ENCODE measurements around the gene GATAD2A. TPM values are rescaled to one million over a fixed set of nuclear protein-coding genes. Genes with fewer than 3 reads are reported as not detected.

GATAD2A gene
- total and polyA plus RNA-seq, 4 experiments from 2014 or later, result 3.8 to 108 (median 65.6) TPM

- Histone ChIP-seq H3K27ac (ENCODE audit: low read depth, low read length) (no peak overlapping the region), H3K9me3 (ENCODE audit: control insufficient read depth in 1 of 2, low read length in 2 of 2) (no peaks in the 10 kb centered on the region), H3K4me1 (ENCODE audit: insufficient read depth, low read length) (peaks cover 23% of the 10 kb centered on the region), H3K36me3 (ENCODE audit: insufficient read depth, low read length) (no peaks in the 10 kb centered on the region), H3K4me3 (ENCODE audit: low read length in 2 of 2) (no peak overlapping the region), H3K27me3 (ENCODE audit: insufficient read depth, low read length) (no peaks in the 10 kb centered on the region)
- CTCF ChIA-PET (ENCODE audit: partially characterized antibody), result interaction anchor here (1.0 to 5.5 kb wide), 3 partner anchors 16 to 109 kb away, joined by 3 to 68 read pairs (median 3); partner anchors contain the start of gene GMIP
- H3K4me3 Mint-ChIP-seq, result peak overlapping the region in 1 of 8 donors; percentile 25
- peak overlapping the region in 3 of 7 donors; percentile 36 to 88 (median 82) for H3K27ac Mint-ChIP-seq
- H3K4me1 Mint-ChIP-seq, result peaks cover 13 to 47% (median 29%) of the 10 kb centered on the region in 4 donors
- H3K9me3 Mint-ChIP-seq, result no peaks in the 10 kb centered on the region
- intact Hi-C loops (cut with micrococcal nuclease), result no loop called here
- peaks cover 6 to 10% of the 10 kb centered on the region in 2 donors for H3K36me3 Mint-ChIP-seq
- DNase-seq, result peak in 1 of 5 donors; percentile 37
- peaks cover 0 to 1% of the 10 kb centered on the region in 2 donors for H3K27me3 Mint-ChIP-seq
- POLR2A ChIA-PET (ENCODE audit: partially characterized antibody), result interaction anchor here (0.5 to 1.3 kb wide), 4 partner anchors 70 to 1199 kb away, joined by 3 to 5 read pairs (median 4); partner anchors contain the start of gene GMIP
Measured at GRCh38 chr19:19535311-19536191, 130.1 kb downstream of the GATAD2A start.

GRCh38 chr19:19537075-19538048, 131.9 kb downstream of the GATAD2A start:
- Mint-ChIP-seq H3K4me3 (peak overlapping the region; percentile 61 to 91 (median 81)), H3K27me3 (peaks cover 0 to 1% of the 10 kb centered on the region in 2 donors), H3K9me3 (no peaks in the 10 kb centered on the region), H3K27ac (peak overlapping the region; percentile 32 to 90 (median 68)), H3K4me1 (peaks cover 15 to 48% (median 33%) of the 10 kb centered on the region in 4 donors), H3K36me3 (peaks cover 0 to 2% of the 10 kb centered on the region in 2 donors)
- no peaks in the 10 kb centered on the region for H3K9me3 ChIP-seq (ENCODE audit: control insufficient read depth in 1 of 2, low read length in 2 of 2)
- no peaks in the 10 kb centered on the region for H3K27me3 ChIP-seq (ENCODE audit: insufficient read depth, low read length)
- H3K36me3 ChIP-seq (ENCODE audit: insufficient read depth, low read length), result no peaks in the 10 kb centered on the region
- DNase-seq, result peak in 4 of 5 donors; percentile 21 to 66 (median 28)
- intact Hi-C loops (cut with micrococcal nuclease), result no loop called here
- ChIA-PET CTCF (ENCODE audit: partially characterized antibody) (no interaction called here), POLR2A (ENCODE audit: partially characterized antibody) (interaction anchor here (1.3 to 2.0 kb wide), 2 partner anchors 68 to 132 kb away, joined by 4 to 5 read pairs; partner anchors contain the start of gene ZNF101)
- H3K27ac ChIP-seq (ENCODE audit: low read depth, low read length), result peak overlapping the region; percentile 21
- H3K4me1 ChIP-seq (ENCODE audit: insufficient read depth, low read length), result peaks cover 34% of the 10 kb centered on the region
- no peak overlapping the region for H3K4me3 ChIP-seq (ENCODE audit: low read length in 2 of 2)

DNA sequence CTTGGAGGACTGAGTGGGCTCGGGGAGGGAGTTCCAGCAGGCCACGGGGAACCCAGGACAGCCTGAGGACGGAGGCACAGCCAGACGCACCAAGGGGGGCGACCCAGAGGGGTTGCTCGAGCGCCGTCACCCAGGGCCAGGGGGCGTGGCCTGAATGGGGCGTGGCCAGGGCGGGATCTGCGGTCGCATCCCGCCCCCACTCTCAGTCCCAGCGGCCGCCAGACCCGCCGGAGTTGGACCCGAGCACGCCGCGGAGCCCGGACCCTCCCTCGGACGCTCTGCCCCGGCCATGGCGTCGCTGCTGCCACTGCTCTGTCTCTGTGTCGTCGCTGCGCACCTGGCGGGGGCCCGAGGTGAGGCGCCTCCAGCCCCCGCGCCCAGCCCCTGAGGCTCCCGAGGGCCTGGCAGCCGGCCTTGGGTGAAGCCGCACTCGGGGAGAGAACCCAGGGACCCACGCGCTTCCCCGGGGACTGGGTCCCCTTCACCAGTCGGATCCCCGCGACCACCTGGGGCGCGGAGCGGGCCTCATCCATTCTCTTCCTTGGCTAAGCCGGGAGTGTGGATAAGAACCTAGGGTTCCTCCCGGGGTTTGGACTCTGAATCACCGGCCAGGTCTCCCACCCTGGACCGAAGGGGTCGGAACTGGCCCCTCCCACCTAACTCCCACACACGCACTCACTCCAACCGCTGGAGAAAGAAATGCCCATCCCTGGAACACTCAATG, 132.7 kb downstream of the GATAD2A start, which contains the start of gene CILP2:
Gene CILP2, plus strand, starts transcription at position 205 of the 724 bp plus-strand sequence. Its CDS starts 85 bp downstream, at position 290.
- intact Hi-C loops (cut with micrococcal nuclease), result no loop called here
- Histone ChIP-seq H3K27ac (ENCODE audit: low read depth, low read length) (peak within 1 kb of the TSS; percentile 21), H3K4me3 (ENCODE audit: low read length in 2 of 2) (no peak within 1 kb of the TSS), H3K9me3 (ENCODE audit: control insufficient read depth in 1 of 2, low read length in 2 of 2) (no peaks in the 10 kb centered on the region), H3K27me3 (ENCODE audit: insufficient read depth, low read length) (no peaks in the 10 kb centered on the region), H3K36me3 (ENCODE audit: insufficient read depth, low read length) (no peaks in the 10 kb centered on the region), H3K4me1 (ENCODE audit: insufficient read depth, low read length) (peaks cover 27% of the 10 kb centered on the region)
- ChIA-PET CTCF (ENCODE audit: partially characterized antibody) (interaction anchor here (1.1 kb wide), 1 partner anchor 14 kb away, joined by 7 read pairs; no protein-coding TSS in a partner anchor), POLR2A (ENCODE audit: partially characterized antibody) (interaction anchor here (0.9 to 2.7 kb wide), 5 partner anchors 9 to 131 kb away, joined by 4 to 15 read pairs (median 7); partner anchors contain the start of genes ATP13A1 and ZNF101)
- Mint-ChIP-seq H3K27ac (peak within 1 kb of the TSS; percentile 5 to 82 (median 66)), H3K4me1 (peaks cover 17 to 44% (median 29%) of the 10 kb centered on the region in 4 donors), H3K9me3 (no peaks in the 10 kb centered on the region), H3K4me3 (peak within 1 kb of the TSS; percentile 59 to 91 (median 81)), H3K36me3 (no peaks in the 10 kb centered on the region), H3K27me3 (peaks cover 0 to 1% of the 10 kb centered on the region in 2 donors)
- peak in 4 of 5 donors; percentile 18 to 51 (median 26) for DNase-seq

- Mint-ChIP-seq H3K4me3 (peak overlapping the region in 7 of 8 donors; percentile 17 to 71 (median 49)), H3K4me1 (peaks cover 17 to 43% (median 29%) of the 10 kb centered on the region in 4 donors), H3K27me3 (peaks cover 0 to 1% of the 10 kb centered on the region in 2 donors), H3K27ac (peak overlapping the region; percentile 5 to 66 (median 57)), H3K36me3 (no peaks in the 10 kb centered on the region), H3K9me3 (no peaks in the 10 kb centered on the region)
- no peak overlapping the region for H3K27ac ChIP-seq (ENCODE audit: low read depth, low read length)
- no peaks in the 10 kb centered on the region for H3K36me3 ChIP-seq (ENCODE audit: insufficient read depth, low read length)
- H3K27me3 ChIP-seq (ENCODE audit: insufficient read depth, low read length), result no peaks in the 10 kb centered on the region
- H3K4me3 ChIP-seq (ENCODE audit: low read length in 2 of 2), result no peak overlapping the region
- intact Hi-C loops (cut with micrococcal nuclease), result no loop called here
- POLR2A ChIA-PET (ENCODE audit: partially characterized antibody), result interaction anchor here (0.6 to 2.7 kb wide), 8 partner anchors 10 to 283 kb away, joined by 3 to 15 read pairs (median 4); partner anchors contain the start of genes ATP13A1, ZNF101, ZNF14 and ZNF506
- H3K9me3 ChIP-seq (ENCODE audit: control insufficient read depth in 1 of 2, low read length in 2 of 2), result no peaks in the 10 kb centered on the region
- peak in 1 of 5 donors; percentile 46 for DNase-seq
- H3K4me1 ChIP-seq (ENCODE audit: insufficient read depth, low read length), result peaks cover 27% of the 10 kb centered on the region
- CTCF ChIA-PET (ENCODE audit: partially characterized antibody), result interaction anchor here (0.7 to 1.1 kb wide), 2 partner anchors 13 to 322 kb away, joined by 3 to 7 read pairs; no protein-coding TSS in a partner anchor
Measured at GRCh38 chr19:19538785-19539166, 133.3 kb downstream of the GATAD2A start.

DNA sequence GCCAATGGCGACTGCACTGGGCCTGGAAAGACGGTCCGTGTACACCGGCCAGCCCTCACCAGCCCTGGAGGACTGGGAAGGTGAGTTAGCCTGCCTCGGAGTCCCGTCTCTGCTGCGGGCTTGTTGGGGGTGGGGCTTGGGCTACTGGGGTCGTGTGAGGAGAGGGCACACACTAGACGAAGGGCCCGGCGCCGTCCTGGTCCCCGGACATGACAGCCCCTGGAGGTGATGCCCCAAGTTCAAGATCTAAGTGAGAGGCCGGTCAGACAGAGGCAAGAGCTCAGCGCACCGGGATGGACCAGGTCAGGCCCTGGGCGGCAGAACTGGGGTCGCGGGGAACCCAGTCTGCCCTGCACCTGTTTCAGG, 134.2 kb downstream of the GATAD2A start:
- intact Hi-C loops (cut with micrococcal nuclease), result no loop called here
- POLR2A ChIA-PET (ENCODE audit: partially characterized antibody), result interaction anchor here (0.7 to 2.7 kb wide), 8 partner anchors 10 to 415 kb away, joined by 3 to 15 read pairs (median 4); partner anchors contain the start of genes ATP13A1, ZNF101 and ZNF506
- peak overlapping the region in 3 of 7 donors; percentile 10 to 57 (median 35) for H3K27ac Mint-ChIP-seq
- H3K4me3 Mint-ChIP-seq, result peak overlapping the region in 5 of 8 donors; percentile 15 to 59 (median 57)
- H3K36me3 Mint-ChIP-seq, result no peaks in the 10 kb centered on the region
- Histone ChIP-seq H3K36me3 (ENCODE audit: insufficient read depth, low read length) (no peaks in the 10 kb centered on the region), H3K27ac (ENCODE audit: low read depth, low read length) (no peak overlapping the region), H3K27me3 (ENCODE audit: insufficient read depth, low read length) (no peaks in the 10 kb centered on the region), H3K9me3 (ENCODE audit: control insufficient read depth in 1 of 2, low read length in 2 of 2) (no peaks in the 10 kb centered on the region), H3K4me3 (ENCODE audit: low read length in 2 of 2) (no peak overlapping the region), H3K4me1 (ENCODE audit: insufficient read depth, low read length) (peaks cover 27% of the 10 kb centered on the region)
- peak in 1 of 5 donors; percentile 46 for DNase-seq
- H3K4me1 Mint-ChIP-seq, result peaks cover 17 to 36% (median 27%) of the 10 kb centered on the region in 4 donors
- CTCF ChIA-PET (ENCODE audit: partially characterized antibody), result interaction anchor here (1.1 kb wide), 1 partner anchor 14 kb away, joined by 5 read pairs; no protein-coding TSS in a partner anchor
- peaks cover 0 to 1% of the 10 kb centered on the region in 2 donors for H3K27me3 Mint-ChIP-seq
- H3K9me3 Mint-ChIP-seq, result no peaks in the 10 kb centered on the region
